ENCODE results near the gene DAP. TPM values are rescaled to one million over a fixed set of nuclear protein-coding genes. Genes with fewer than 3 reads are reported as not detected.

The DAP gene
- total RNA-seq, 2 donors from 2014 or later, result 34.6 to 65.8 TPM

DNA sequence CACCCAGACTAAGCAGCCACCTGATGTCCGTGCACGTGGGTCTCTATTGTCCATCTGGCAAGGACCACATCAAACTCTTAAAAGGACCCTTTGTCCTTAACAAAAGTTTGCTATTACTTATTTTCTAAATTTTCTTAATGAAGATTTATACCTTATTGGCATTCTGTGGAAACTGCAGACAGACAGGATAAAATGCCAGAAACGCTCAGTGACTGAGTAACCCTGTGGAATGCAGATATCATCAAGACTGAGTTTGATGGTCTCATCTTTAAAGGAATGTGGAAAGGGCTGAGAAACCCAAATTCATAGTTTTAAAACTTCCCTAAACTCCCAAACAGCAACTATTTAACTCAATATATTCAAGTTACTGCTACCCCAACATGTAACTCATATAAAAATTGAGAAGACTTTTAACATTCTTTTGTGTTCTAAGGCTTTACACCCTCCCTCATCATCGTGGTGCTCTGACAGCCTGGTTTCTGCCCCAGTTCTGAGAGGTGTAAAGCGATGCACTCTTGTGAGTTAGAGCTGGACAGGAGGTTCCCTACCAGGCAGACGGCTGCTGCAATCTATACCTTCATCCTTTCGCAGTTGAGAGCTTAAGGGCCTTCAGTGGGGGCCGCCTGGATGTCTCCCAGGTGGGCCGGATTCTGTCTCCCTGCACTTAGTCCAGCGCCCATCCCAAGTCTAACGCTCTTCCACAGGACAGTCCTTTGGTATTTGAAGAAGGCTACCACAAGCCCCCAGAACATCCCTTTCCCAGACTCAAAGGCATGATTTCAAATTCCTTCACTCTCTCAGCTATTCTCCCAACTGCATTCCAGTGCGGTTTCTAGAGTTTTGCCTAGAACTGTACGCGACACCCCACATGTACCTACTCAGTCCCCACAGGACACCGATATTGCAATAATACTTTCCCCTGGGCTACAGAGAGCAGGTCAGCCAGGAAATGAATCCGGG is 68.9 kb downstream of the DAP start:
- DNase-seq (ENCODE audit: low spot score), result no peak
- TF ChIP-seq CTCF (IDR thresholded peaks at IDR 0.05), result no peak
- Histone ChIP-seq H3K27ac (no peak overlapping the region), H3K27me3 (no peaks in the 10 kb centered on the region), H3K4me3 (no peak overlapping the region), H3K36me3 (no peaks in the 10 kb centered on the region), H3K9me3 (no peaks in the 10 kb centered on the region), H3K4me1 (peaks cover 0 to 20% of the 10 kb centered on the region in 2 donors)

- DNase-seq (ENCODE audit: low spot score), result no peak
- no peaks in the 10 kb centered on the region for H3K9me3 ChIP-seq
- no peak overlapping the region for H3K27ac ChIP-seq
- H3K4me1 ChIP-seq, result peaks cover 0 to 20% of the 10 kb centered on the region in 2 donors
- H3K36me3 ChIP-seq, result no peaks in the 10 kb centered on the region
- H3K27me3 ChIP-seq, result no peaks in the 10 kb centered on the region
- no peak for TF ChIP-seq CTCF (IDR thresholded peaks at IDR 0.05)
- H3K4me3 ChIP-seq, result no peak overlapping the region
Measured at GRCh38 chr5:10690460-10691440, 70.3 kb downstream of the DAP start.

DNA sequence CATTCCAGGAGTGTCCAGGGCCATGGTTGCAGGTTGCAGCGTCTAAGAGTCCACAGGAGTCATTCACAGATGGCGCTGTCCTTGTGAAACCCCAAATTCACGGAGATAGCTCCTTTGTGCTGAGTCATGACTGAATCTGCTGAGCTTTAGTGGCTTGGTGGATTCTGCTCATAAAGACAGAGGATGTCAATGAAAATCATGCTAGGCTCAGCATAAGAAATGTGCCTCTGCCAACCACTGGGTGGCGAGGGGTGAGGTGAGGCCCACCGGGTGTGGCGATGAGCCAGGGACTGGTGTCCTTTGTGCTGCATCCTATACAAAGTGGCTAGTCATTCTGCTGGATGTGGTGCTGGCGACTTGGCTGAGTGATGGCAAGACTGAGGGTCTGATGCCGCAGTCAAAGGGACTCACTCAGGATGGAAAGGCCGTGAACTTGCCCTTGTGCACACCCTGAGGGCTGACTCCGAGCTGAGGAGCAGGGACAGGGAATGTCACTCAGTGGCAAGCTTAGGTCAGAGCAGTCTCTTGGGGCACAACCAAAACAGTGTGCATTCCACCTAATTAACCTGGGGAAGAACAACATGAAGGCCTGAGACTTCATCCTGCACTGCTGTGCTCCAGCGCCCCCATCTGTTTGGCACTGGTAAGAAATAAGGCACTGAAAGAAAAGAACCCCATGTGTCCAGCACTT is 71.5 kb downstream of the DAP start:
- Histone ChIP-seq H3K9me3 (no peaks in the 10 kb centered on the region), H3K4me3 (no peak overlapping the region), H3K27ac (no peak overlapping the region), H3K36me3 (no peaks in the 10 kb centered on the region), H3K27me3 (no peaks in the 10 kb centered on the region), H3K4me1 (peaks cover 0 to 8% of the 10 kb centered on the region in 2 donors)
- DNase-seq (ENCODE audit: low spot score), result no peak
- TF ChIP-seq CTCF (IDR thresholded peaks at IDR 0.05), result peak in 1 of 2 donors; percentile 22

GRCh38 chr5:10688651-10689171 is 72.3 kb downstream of the DAP start:
- Histone ChIP-seq H3K4me3 (no peak overlapping the region), H3K36me3 (no peaks in the 10 kb centered on the region), H3K27me3 (no peaks in the 10 kb centered on the region), H3K27ac (no peak overlapping the region), H3K9me3 (no peaks in the 10 kb centered on the region), H3K4me1 (peaks cover 0 to 7% of the 10 kb centered on the region in 2 donors)
- no peak for DNase-seq (ENCODE audit: low spot score)
- no peak for TF ChIP-seq CTCF (IDR thresholded peaks at IDR 0.05)

- Histone ChIP-seq H3K4me1 (peaks cover 0 to 7% of the 10 kb centered on the region in 2 donors), H3K27me3 (no peaks in the 10 kb centered on the region), H3K9me3 (no peaks in the 10 kb centered on the region), H3K27ac (no peak overlapping the region), H3K4me3 (no peak overlapping the region), H3K36me3 (peaks cover 4% of the 10 kb centered on the region)
- DNase-seq (ENCODE audit: low spot score), result no peak
- TF ChIP-seq CTCF (IDR thresholded peaks at IDR 0.05), result no peak
Measured at GRCh38 chr5:10686890-10687289, 74.1 kb downstream of the DAP start.
